GM18868 (cell line): ENCODE measurements around the gene NOTCH4.
A peak's percentile ranks its signal among the peaks of the same experiment; 100 is the strongest.

Experiments used
- ATAC-seq: cut with Tn5 transposase; IDR thresholded peaks from one replicate; pipeline ENCODE4 v1.9.1; 2021; ENCODE audit warnings: mild to moderate bottlenecking, moderate library complexity; ENCODE audit not compliant: unreplicated experiment

Gene NOTCH4

GRCh38 chr6:32167761-32168262, 56.1 kb downstream of the NOTCH4 start:
- ATAC-seq, result no peak

GRCh38 chr6:32167154-32167760, 56.6 kb downstream of the NOTCH4 start:
- no peak for ATAC-seq

GRCh38 chr6:32166411-32167061, 57.3 kb downstream of the NOTCH4 start:
- ATAC-seq, result no peak

GRCh38 chr6:32164295-32164694, 59.6 kb downstream of the NOTCH4 start, which contains the start of gene EGFL8:
Gene EGFL8, plus strand, starts transcription at chr6:32164595. Its CDS starts 1,571 bp downstream, at chr6:32166166.
- no peak for ATAC-seq

- no peak for ATAC-seq
Observed at GRCh38 chr6:32163559-32164258, 60.2 kb downstream of the NOTCH4 start.

GRCh38 chr6:32158052-32158451, 65.8 kb downstream of the NOTCH4 start:
- no peak for ATAC-seq

- no peak for ATAC-seq
Observed at GRCh38 chr6:32156891-32157290, 67.0 kb downstream of the NOTCH4 start.

- peak; percentile 64 for ATAC-seq
Observed at GRCh38 chr6:32154514-32155161, 69.2 kb downstream of the NOTCH4 start.

- peak; percentile 28 for ATAC-seq
Observed at GRCh38 chr6:32153564-32154513, 70.0 kb downstream of the NOTCH4 start, which contains the start of gene PPT2. Gene PPT2, plus strand, starts transcription at chr6:32154141. Its CDS starts 454 bp downstream, at chr6:32154595.

- ATAC-seq, result no peak
Observed at GRCh38 chr6:32152769-32153563, 70.9 kb downstream of the NOTCH4 start.

- no peak for ATAC-seq
Observed at GRCh38 chr6:32151863-32152768, 71.8 kb downstream of the NOTCH4 start, which contains the start of gene PRRT1. Gene PRRT1, minus strand, starts transcription at chr6:32151939. Its CDS starts 112 bp downstream, at chr6:32151827.

GRCh38 chr6:32151181-32151862, 72.5 kb downstream of the NOTCH4 start:
- no peak for ATAC-seq

- ATAC-seq, result no peak
Observed at GRCh38 chr6:32149932-32150870, 73.7 kb downstream of the NOTCH4 start.

- no peak for ATAC-seq
Observed at GRCh38 chr6:32149092-32149755, 74.6 kb downstream of the NOTCH4 start.

GRCh38 chr6:32148289-32149091, 75.4 kb downstream of the NOTCH4 start:
- no peak for ATAC-seq
